NCI-H1092 (cell line): ENCODE measurements around the gene BCOR.
A peak's percentile ranks its signal among the peaks of the same experiment; 100 is the strongest.

ENCODE experiments used
- DNase-seq: peaks from one replicate; lab custom pipeline; 2025; lab: John Stamatoyannopoulos, UW

The BCOR gene

GRCh38 chrX:40019541-40019940, 78.2 kb downstream of the BCOR start:
- DNase-seq, result no peak

GRCh38 chrX:40018041-40018440, 79.7 kb downstream of the BCOR start:
- DNase-seq, result no peak

DNA sequence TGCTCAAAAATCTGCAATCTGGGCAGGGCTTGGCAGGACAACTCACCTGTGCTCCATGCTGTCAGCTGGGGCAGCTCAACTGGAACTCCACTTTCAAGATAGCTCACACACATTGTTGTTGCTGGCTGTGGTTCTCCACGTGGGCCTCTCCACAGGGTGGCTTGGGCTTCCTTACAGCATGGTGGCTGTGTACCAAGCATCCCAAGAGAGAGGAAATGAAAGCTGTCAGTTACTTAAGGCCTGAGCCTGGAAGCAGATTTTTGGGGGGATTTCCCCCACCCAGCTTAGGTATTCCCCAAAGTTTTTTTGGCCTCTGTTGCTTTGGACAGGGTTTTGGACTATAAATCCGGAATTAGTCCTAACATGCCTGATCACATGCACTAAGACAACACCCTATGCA, 81.0 kb downstream of the BCOR start:
- DNase-seq, result no peak

- no peak for DNase-seq
These were observed 82.1 kb downstream of the BCOR start for GRCh38 chrX:40015693-40016092.

DNA sequence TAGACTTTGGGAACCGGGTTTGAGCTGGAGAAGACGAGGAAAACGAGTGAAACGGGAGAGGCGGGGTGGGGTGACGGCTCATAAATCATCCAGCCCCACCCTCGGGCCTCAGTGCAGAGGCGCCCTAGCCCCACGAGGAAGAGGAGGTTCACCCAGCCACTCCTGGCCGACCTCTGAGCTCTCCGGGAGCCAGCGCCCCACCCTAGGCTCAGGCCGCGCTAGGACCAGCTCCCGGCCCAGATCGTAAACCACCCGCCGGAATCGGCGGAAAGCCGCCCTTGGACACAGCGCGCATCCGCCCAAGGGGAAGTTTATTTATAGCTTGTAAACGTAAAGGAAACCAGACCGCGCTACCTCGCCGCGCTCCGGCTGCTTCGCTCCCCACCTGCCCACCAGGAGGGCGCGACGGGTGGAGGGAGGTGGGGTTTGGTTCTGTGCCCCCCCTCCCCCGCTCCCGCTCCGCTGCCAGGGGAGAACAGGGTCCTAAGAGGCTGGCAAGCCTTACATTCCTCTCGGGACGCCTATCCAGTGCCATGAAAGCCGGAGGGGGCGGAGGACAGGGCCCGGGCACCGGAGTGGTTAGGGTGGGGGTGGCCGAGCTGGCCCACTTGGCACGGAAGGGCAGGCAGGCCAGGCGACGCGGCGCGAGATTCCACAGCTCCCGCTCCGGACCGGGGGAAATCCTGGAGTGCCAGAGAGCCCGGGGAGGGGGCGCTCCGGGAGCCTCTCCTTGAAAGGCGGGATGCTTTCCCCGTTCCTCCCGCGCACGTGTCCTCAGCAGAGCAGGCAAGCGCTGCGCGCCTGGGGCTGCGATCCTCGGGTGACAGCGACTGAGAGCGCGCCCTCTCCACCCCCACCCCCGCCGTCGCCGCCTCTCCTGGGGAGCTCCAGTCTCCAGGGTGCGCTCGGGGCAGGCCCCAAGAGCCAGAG, 84.2 kb downstream of the BCOR start:
- peak; percentile 69 for DNase-seq

GRCh38 chrX:40012868-40013265, 84.9 kb downstream of the BCOR start:
- no peak for DNase-seq

DNA sequence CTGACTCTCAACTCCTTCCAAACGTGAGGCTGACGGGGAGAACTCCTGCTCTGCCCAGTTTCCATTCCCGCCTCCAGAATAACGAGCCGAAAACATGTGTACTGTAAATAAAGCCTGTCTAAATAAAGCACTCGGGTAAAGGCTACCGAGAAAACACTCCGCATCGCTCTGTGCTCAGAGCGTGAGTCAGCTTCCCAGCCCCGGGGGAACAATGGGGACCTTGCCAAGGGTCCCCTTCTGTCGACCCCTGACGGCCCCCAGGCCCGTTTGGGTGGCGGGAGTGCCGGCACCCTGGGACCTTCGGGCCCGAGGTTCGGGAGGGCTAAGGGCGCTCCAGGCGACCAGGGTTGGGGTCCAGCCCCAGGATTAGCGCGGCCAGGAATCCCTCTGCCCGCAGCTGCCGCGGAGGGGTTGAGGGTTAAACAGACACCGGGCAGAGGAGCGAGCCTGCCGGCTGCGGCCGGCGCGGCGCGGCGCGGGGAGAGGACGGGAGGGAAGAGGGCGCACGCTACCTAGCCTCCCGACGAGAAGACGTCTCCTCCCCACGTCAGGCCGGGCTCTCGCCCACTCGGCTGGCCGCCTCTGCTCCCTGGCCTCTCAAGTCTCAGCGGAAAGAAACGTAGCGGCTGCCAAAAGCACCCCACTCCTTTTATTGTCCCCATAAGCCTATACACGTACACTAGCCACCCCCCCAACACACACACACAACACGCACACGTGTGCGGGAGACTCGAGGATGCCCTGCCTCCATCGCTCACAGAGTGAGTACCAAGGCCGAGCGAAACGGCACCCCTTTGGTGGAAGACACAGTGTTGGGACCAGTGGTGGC, 85.5 kb downstream of the BCOR start:
- DNase-seq, result peak; percentile 37

GRCh38 chrX:40011322-40012038, 86.3 kb downstream of the BCOR start:
- no peak for DNase-seq

- peak; percentile 15 for DNase-seq
These were observed 87.0 kb downstream of the BCOR start for GRCh38 chrX:40010550-40011321.

- no peak for DNase-seq
These were observed 87.9 kb downstream of the BCOR start for GRCh38 chrX:40009890-40010289.

- peak; percentile 24 for DNase-seq
These were observed 88.3 kb downstream of the BCOR start for GRCh38 chrX:40009462-40009851.

GRCh38 chrX:40008791-40009461, 88.8 kb downstream of the BCOR start:
- peak; percentile 76 for DNase-seq

- peak; percentile 27 for DNase-seq
These were observed 89.7 kb downstream of the BCOR start for GRCh38 chrX:40007756-40008705.

DNA sequence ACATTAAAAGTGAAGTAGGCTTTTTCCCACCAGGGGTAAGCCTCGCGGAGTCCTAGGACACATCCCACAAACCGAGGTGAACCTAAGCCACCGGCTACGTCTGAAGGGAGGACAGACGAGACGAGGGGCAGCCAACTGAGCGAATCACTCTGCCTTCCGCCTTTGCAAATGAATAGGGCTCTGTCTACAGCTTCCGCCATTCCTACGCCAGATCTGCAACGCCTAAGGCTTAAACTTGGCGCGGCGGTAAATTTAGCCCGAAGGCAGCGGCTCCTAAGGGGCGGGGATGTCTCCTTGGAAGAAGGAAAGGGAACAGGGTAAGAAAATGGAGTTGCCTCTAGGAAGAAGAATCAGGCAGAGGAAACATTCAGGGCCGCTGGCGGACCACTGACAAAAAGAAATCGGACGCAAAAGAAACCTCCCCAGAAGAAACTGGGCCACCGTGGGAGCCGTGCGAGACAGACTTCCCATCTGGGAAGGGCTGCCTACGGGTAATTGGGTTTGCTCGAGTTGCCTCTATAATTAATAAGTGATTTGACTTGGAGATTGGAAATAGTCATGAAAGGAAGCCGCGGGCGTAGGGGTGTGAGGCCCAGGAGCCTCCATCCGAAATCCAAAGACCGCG, 90.5 kb downstream of the BCOR start:
- no peak for DNase-seq

DNA sequence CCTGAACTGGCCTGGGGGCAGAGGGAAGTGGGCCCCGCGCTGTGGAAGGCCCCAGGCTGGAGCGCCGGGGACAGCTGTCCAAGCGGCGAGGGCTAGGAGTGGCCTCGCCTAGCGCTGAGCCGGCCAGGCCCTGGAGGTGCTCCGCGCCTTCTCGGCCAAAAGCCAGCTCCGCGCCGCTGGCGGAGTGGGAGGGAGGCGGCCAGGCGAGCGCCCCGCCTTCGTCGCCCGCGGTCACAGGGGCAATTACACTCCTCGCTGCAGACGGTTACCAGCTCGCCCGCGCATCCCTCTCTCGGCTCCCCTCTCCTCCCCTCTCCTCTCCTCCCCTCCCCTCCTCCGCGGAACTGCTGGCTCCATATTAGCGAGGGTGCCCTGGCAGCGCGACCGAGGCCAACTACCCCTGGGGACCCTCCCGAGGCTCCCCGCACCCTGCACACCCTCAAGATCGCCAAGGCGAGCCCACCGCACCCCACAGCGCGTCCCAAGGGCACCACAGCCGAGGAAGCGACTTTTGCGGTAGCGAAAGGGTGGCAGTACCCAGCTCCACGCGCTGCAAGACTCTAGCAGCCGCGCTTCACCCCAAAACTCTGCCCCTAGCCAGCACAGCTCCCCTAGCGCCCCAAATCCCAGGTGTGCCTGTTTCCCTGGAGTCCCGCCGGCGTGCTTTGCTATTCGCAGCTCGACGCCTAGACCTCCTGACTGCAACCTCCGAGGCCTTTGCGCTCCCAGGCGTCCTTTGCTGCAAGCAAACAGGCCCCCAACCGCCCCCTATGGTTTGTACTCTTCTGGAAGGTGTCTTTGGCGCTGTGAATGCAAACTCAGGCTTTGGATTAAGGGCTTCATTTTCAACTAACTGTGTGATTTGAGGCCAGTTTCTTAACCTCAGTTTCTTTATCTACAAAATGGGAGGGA, 91.4 kb downstream of the BCOR start:
- no peak for DNase-seq

GRCh38 chrX:40005292-40006011, 92.3 kb downstream of the BCOR start:
- DNase-seq, result no peak

GRCh38 chrX:40004921-40005291, 92.9 kb downstream of the BCOR start:
- DNase-seq, result no peak

DNA sequence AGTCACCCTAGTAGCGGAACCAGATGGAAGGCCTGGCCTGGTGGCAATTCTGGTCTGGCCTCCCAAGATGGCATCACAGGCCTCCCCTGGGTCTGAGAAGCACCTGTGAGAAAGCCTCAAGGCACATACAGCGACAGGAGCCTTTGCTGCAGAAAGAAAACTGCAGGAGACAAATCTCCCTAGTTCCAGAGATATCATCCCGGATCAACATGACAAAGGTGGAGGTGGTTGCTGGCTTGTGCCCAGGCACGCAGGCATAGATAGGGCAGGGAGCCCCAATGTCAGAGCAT, 93.6 kb downstream of the BCOR start:
- DNase-seq, result no peak
